Stimulated activated naive CD8-positive, alpha-beta T cell treated with anti-CD3 and anti-CD28 coated beads, Interleukin-15, amount 100 ng/mL, for 72 hours (primary cell): ENCODE measurements around the gene BTBD6.

Experiments
- ATAC-seq: fragments of 150-1000 bp; cut with Tn5 transposase; 2 replicates; pipeline ENCODE4 v1.10.0; 2021; ENCODE audit warnings: mild to moderate bottlenecking, moderate library complexity
- DNase-seq, 2 donors: peaks; one replicate each; pipeline ENCODE4 v3.0.0; 2021 to 2022
- H3K27ac Mint-ChIP-seq, 2 donors: one replicate each; pipeline ENCODE4 v1.8.0; 2022; ENCODE audit warnings: mild to moderate bottlenecking in 2 of 2, mixed read lengths in 2 of 2, moderate library complexity in 2 of 2
- H3K27me3 Mint-ChIP-seq: one replicate; pipeline ENCODE4 v1.8.0; 2022; ENCODE audit warnings: mixed read lengths
- H3K4me1 Mint-ChIP-seq: one replicate; pipeline ENCODE4 v1.8.0; 2022; ENCODE audit warnings: mild to moderate bottlenecking, mixed read lengths
- H3K4me3 Mint-ChIP-seq, 2 donors: one replicate each; pipeline ENCODE4 v1.8.0; 2022; ENCODE audit warnings: mild to moderate bottlenecking in 2 of 2, mixed read lengths in 2 of 2, moderate library complexity in 1 of 2
- H3K9me3 Mint-ChIP-seq, 2 donors: one replicate each; pipeline ENCODE4 v1.8.0; 2022; ENCODE audit warnings: mixed read lengths in 2 of 2

The BTBD6 gene

DNA sequence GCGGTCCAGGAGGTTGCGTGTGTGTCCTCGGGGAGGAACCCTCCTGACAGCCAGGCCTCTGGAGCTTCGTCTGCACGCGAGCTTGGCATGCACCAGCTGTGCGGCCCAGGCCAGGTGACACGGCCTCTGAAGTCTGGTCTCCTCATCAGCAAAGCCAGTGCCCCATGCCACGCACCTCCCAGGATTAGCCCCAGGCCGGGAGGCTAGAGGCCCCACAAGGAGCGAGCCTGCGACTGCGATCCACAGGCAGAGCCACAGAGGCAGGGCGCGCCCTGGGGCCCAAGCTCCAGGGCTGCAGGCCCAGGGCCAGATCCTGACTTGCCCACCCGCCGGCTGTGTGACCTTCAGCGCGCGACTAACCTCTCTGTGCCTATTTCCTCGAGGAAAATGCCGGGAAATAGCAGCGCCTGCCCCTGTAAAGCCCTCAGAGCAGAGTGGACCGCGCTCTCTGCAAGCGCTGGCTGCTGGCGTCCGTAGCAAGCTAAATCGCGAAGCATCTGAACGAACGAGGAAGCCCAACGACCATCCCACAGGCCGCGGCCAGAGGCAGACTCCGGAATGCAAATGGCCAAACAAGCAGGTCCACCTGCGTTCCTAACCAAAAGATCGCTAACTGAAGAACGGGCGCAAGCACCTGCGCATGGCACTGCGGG lies 492 bp upstream of the BTBD6 start:
- Mint-ChIP-seq H3K4me1 (peaks cover 51% of the 10 kb centered on the region), H3K4me3 (peak overlapping the region; percentile 77 to 81), H3K9me3 (no peaks in the 10 kb centered on the region), H3K27ac (peak overlapping the region in 1 of 2 donors; percentile 67), H3K27me3 (no peaks in the 10 kb centered on the region)
- ATAC-seq, result no peak
- DNase-seq, result no peak

DNA sequence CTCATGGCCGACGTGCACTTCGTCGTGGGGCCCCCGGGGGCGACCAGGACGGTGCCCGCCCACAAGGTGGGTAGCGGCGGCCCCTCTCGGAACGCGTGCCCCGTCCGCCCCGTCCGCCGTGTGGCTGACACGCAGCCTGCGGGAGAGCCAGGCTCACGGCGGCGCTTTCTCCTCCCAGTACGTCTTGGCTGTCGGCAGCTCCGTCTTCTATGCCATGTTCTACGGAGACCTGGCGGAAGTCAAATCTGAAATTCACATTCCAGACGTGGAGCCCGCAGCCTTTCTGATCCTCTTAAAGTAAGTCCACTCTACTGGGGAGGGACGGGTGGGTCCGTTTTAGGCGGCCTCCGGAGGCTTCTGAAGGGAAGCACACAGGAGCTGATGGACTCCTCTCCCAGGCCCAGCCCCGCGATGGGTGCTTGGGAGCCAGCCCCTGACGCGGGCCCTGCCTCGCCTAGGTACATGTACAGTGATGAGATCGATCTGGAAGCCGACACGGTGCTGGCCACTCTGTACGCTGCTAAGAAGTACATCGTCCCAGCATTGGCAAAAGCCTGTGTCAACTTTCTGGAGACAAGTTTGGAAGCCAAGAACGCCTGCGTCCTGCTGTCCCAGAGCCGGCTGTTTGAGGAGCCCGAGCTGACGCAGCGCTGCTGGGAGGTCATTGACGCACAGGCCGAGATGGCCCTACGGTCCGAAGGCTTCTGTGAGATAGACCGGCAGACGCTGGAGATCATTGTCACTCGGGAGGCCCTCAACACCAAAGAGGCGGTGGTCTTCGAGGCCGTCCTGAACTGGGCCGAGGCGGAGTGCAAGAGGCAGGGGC lies 1.1 kb downstream of the BTBD6 start:
- H3K27me3 Mint-ChIP-seq, result no peaks in the 10 kb centered on the region
- peaks cover 48% of the 10 kb centered on the region for H3K4me1 Mint-ChIP-seq
- ATAC-seq (no peak), DNase-seq (no peak)
- peak overlapping the region; percentile 66 to 77 for H3K4me3 Mint-ChIP-seq
- H3K9me3 Mint-ChIP-seq, result no peaks in the 10 kb centered on the region
- H3K27ac Mint-ChIP-seq, result peak overlapping the region in 1 of 2 donors; percentile 83

DNA sequence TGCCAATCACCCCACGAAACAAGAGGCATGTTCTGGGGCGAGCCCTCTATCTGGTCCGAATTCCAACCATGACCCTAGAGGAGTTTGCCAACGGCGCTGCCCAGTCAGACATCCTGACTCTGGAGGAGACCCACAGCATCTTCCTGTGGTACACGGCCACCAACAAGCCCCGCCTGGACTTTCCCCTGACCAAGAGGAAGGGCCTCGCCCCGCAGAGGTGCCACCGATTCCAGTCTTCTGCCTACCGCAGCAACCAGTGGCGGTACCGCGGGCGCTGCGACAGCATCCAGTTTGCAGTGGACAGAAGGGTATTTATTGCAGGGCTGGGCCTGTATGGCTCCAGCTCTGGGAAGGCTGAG lies 1.7 kb downstream of the BTBD6 start:
- DNase-seq, result no peak
- Mint-ChIP-seq H3K27ac (no peak overlapping the region), H3K9me3 (no peaks in the 10 kb centered on the region), H3K4me3 (peak overlapping the region; percentile 66 to 77), H3K4me1 (peaks cover 46% of the 10 kb centered on the region), H3K27me3 (no peaks in the 10 kb centered on the region)
- ATAC-seq, result no peak

DNA sequence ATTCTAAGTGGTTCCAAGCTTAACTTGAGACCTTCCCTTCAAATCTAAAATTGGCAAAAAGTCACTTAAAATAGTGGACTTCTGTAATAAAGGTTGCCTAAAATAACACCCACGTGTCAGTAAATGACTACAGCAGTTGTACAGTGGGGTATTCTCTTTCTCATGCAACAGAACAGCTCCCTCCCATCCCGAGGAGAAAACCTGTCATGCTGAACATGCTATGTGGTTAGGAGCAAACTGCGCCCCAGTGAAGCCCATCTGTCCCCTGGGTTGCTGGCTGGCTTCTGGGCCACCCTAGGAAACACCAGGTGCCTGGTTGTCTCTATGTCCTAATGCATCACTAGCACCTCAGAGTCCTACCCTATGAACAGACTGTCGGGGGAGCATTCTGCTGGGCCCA lies 2.7 kb downstream of the BTBD6 start:
- no peak for ATAC-seq

DNA sequence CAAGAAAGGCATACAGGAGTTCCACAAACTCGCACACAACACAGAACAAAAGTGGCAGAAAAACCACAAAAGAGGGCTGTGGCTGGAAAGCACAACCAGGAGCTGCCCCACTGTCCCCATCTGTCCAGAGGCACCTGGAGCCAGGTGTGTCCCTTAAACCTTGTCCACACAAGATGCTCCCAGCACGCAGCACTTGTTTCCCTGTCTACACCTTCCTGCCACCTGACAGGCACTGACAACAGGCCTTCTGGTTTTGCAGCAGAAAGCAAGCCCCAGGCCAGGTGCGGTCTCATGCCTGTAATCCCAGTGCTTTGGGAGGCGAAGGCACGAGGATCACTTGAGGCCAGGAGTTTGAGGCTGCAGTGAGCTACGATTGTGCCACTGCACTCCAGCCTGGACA lies 3.6 kb downstream of the BTBD6 start:
- Mint-ChIP-seq H3K27ac (no peak overlapping the region), H3K9me3 (no peaks in the 10 kb centered on the region), H3K4me1 (peaks cover 38% of the 10 kb centered on the region), H3K27me3 (no peaks in the 10 kb centered on the region), H3K4me3 (no peak overlapping the region)
- ATAC-seq (no peak), DNase-seq (no peak)

More for the DNA sequence above, 2.7 kb downstream of the BTBD6 start:
- peaks cover 40% of the 10 kb centered on the region for H3K4me1 Mint-ChIP-seq
- H3K27me3 Mint-ChIP-seq, result no peaks in the 10 kb centered on the region
- H3K27ac Mint-ChIP-seq, result no peak overlapping the region
- H3K4me3 Mint-ChIP-seq, result no peak overlapping the region
- no peak for DNase-seq
- no peaks in the 10 kb centered on the region for H3K9me3 Mint-ChIP-seq

DNA sequence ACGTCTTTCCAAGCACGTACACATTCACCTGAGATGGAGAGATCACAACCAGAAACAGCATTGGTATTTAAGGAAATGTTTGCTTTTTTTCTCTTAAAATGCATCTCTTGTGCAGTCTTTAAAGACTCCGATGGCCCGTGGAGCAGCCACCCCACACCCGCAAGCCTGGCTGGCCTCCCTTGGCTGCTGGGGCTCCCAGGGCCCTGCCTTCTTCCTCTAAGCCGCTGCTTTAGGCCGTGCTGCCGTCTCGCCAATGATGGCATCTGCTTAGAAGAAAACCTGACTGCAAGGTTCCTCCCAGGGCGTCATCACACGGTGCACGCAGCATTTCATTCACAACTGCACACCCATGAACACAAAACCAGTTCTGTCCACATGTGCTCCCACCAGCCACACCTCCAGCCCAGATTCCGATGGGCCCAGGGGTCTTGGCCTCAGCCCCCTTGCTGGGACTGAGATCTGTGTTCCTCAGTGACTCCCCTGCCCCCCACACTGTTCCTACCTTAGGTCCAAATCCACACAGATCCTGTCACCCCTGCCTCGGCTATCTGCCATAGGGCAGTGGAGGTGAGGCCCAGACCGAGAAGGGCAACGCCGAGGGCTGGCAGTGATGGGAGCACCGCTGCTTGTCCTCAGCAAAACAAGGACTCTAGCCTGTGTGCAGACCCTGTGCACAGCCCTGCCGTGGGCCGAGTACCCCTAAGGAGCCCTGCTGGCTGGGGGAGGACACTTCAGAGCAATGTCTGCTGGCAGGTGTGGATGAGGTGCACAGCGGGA lies 4.4 kb downstream of the BTBD6 start:
- peaks cover 30% of the 10 kb centered on the region for H3K4me1 Mint-ChIP-seq
- ATAC-seq (no peak), DNase-seq (no peak)
- H3K4me3 Mint-ChIP-seq, result no peak overlapping the region
- no peaks in the 10 kb centered on the region for H3K27me3 Mint-ChIP-seq
- H3K9me3 Mint-ChIP-seq, result no peaks in the 10 kb centered on the region
- H3K27ac Mint-ChIP-seq, result no peak overlapping the region

DNA sequence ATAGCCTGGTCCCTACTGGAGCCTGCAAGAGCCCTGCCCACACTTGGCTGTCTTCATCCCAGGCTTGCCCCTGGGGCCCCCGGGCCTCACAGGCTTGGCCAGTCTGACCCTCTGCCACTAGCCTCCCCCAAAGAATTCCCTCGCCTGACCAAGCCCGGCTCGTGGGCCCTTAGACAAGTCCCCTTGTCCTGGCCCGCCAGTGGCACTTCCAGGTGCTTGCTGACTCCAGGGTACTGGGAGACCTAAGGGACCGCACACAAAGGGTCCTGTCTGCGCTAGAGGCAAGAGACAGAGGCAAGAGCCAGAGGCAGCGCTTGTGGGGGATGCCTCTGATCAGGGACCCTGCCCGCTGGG lies 5.0 kb downstream of the BTBD6 start:
- ATAC-seq (no peak), DNase-seq (no peak)
- Mint-ChIP-seq H3K9me3 (no peaks in the 10 kb centered on the region), H3K27ac (no peak overlapping the region), H3K4me1 (peaks cover 26% of the 10 kb centered on the region), H3K27me3 (no peaks in the 10 kb centered on the region), H3K4me3 (no peak overlapping the region)

DNA sequence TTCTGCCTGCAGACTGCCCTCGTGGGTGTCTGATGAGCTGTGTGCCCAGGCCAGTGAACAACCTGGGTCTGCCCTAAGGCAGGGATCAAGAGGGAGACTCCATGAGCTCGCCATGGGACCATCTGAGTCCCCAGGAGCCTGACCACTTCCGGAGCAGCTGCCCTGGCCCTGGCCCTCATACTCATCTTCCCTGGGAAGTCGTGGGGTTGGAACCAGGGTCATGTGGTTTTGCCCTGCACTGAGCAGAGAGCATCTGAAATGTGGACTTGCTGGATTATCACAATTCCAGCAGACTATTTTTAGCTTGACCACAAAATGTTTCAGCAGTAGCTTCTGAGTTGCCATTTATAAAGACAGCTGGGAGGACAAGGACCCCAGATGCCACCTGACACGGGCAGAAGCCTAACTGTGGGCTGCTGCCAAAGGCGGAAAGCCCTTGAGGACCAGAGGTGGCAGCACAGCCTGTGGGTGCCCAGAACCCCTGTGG lies 6.7 kb downstream of the BTBD6 start:
- H3K4me3 Mint-ChIP-seq, result no peak overlapping the region
- no peaks in the 10 kb centered on the region for H3K27me3 Mint-ChIP-seq
- no peaks in the 10 kb centered on the region for H3K9me3 Mint-ChIP-seq
- peaks cover 16% of the 10 kb centered on the region for H3K4me1 Mint-ChIP-seq
- no peak overlapping the region for H3K27ac Mint-ChIP-seq
- DNase-seq (no peak), ATAC-seq (no peak)

DNA sequence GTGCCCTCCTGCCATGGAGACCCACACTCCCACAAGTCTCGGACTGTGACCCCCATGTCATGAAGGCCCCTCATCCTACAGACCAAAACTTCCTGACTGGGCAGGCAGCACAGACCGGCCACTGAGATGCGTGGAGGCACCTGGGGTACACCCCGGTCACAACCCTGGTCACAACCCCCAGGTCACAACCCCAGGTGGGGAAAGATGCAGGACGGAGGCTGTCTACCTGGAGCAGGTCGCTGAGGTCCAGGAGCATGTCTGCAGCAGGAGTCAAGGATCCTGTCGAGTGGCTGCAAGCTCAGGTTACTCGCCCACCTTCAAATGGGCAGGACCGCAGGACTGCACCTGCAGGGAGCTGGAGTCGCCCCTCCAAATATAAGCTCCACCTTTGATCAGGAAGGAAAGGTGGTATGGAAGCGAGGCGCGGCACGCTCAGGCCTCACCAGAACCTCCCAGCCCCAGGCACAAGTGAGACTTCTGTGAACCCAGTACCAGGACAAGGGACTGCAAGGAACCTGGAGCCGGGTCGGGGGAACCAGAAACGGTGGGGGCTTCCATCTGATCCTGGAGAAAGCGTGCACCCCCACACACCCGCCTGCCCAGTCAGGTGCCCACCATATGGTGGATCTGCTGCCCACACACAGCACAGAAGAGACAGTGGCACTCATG lies 8.1 kb downstream of the BTBD6 start:
- Mint-ChIP-seq H3K27ac (peak overlapping the region in 1 of 2 donors; percentile 27), H3K4me3 (no peak overlapping the region), H3K9me3 (no peaks in the 10 kb centered on the region), H3K27me3 (no peaks in the 10 kb centered on the region), H3K4me1 (peaks cover 2% of the 10 kb centered on the region)
- ATAC-seq (no peak), DNase-seq (no peak)

DNA sequence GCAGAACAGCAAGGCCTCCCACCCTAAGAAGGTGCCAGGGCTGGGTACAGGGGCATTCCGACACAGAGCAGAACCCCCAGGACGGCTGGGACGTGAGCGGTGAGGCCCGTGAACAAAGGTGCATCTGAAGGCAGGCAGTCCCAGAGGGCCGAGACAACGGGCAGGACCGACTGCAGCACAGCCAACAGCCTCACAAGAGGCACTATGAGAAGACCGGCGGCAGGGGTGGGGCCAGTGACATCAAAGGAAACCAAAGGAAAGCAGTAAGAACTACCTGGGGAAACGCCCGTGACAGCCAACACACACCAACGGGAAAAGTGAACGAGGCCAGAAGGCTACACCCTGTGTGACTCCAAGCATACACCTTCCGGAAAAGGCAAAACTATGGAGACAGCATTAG lies 9.1 kb downstream of the BTBD6 start:
- DNase-seq, result no peak
- no peak overlapping the region for H3K27ac Mint-ChIP-seq
- no peak overlapping the region for H3K4me3 Mint-ChIP-seq
- ATAC-seq, result no peak
- H3K27me3 Mint-ChIP-seq, result no peaks in the 10 kb centered on the region
- H3K4me1 Mint-ChIP-seq, result no peaks in the 10 kb centered on the region
- H3K9me3 Mint-ChIP-seq, result no peaks in the 10 kb centered on the region

DNA sequence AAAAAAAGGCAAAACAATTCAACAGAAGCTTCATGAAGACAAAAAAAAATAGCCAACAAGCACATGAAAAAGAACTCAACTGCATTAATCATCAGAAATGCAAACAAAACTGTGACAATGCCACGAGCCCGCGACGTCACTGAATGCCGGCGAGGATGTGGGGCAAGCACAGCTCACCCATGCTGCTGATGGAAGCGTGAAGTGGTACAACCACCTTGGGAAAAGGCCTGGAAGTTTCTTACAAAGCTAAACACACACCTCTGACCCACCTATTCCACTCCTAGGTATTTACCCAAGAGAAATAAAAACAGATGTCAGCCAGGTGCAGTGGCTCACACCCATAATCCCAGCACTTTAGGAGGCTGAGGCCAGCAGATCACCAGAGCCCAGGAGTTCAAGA lies 10.5 kb downstream of the BTBD6 start:
- H3K4me3 Mint-ChIP-seq, result no peak overlapping the region
- no peaks in the 10 kb centered on the region for H3K9me3 Mint-ChIP-seq
- H3K27me3 Mint-ChIP-seq, result no peaks in the 10 kb centered on the region
- H3K27ac Mint-ChIP-seq, result no peak overlapping the region
- DNase-seq (no peak), ATAC-seq (no peak)
- no peaks in the 10 kb centered on the region for H3K4me1 Mint-ChIP-seq

DNA sequence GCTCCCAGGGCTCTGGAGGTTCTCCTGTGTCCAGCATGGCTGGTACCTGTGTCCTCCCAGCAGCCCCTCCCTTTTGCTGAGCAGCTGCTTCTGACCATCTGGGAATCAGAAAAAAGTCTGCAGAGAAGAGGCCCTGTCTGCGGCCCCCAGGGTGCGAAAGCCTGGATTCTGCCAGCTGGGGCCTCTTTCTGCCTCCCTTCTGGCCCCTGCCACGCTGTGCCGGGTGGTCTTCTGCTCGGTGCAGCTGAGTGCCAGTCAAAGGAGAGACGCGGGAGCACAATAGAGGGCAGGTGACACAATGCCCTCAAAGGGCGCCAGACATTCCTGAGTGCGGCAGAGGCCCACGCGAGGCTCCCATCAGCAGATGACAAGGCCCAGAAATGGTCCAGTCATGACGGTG lies 12.6 kb downstream of the BTBD6 start:
- Mint-ChIP-seq H3K9me3 (no peaks in the 10 kb centered on the region), H3K4me1 (no peaks in the 10 kb centered on the region), H3K27ac (no peak overlapping the region), H3K27me3 (no peaks in the 10 kb centered on the region), H3K4me3 (no peak overlapping the region)
- DNase-seq (no peak), ATAC-seq (no peak)

DNA sequence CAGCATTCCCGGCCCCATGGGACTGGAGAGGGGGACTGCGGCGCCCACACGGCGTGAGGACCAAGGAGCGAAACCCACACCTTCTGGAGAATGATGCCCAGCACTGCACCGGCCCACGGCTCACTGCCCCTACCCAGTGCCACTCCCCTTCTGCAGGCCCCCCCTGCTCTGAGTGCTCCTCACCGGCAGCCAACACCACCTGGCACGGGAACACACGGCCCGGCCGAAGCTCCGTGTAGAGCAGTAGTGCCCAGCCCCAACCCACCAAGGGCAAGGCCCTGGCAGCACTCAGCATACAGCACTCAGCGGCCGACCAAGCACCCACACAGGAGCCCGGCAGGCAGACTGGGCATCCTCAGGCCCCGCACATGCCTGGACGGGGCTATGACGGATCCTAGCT lies 13.4 kb downstream of the BTBD6 start:
- Mint-ChIP-seq H3K4me3 (no peak overlapping the region), H3K4me1 (no peaks in the 10 kb centered on the region), H3K27me3 (no peaks in the 10 kb centered on the region), H3K27ac (peak overlapping the region in 1 of 2 donors; percentile 42), H3K9me3 (no peaks in the 10 kb centered on the region)
- DNase-seq (no peak), ATAC-seq (no peak)

DNA sequence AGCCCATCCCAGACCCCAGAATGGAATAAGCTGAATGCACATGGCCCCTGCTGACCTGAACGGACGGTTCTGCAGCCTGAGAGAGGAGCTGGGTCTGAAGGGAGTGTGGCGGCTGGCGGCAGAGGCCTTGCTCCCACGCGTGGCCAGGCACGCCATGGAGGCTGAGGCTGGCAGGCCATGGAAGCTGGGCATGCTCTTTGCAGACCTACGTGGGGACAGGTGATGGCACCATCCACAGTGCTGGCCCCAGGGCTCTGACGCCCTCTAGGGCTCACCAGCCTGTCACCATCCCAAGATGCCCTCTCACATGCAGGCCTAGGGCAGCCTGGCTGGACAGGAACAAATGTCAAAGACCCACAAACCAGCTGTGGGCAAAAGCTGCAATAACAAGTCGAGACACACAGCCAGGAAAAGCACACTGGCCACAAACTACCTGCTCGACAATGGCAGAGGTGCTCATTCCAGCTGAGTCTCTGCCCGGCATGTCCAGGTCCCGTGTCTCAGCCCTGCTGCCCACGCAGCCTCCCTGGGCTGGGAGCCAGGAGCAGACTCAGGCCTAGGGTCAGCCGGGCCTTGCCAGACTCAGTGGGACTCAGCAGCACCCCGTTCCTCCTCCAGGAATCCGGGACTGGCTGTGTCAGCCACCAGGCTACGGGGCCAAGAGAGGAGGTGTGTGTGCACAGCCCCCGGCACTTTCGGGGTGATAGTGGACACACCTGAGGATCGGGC lies 19.7 kb downstream of the BTBD6 start:
- DNase-seq, result no peak
- no peak overlapping the region for H3K4me3 Mint-ChIP-seq

DNA sequence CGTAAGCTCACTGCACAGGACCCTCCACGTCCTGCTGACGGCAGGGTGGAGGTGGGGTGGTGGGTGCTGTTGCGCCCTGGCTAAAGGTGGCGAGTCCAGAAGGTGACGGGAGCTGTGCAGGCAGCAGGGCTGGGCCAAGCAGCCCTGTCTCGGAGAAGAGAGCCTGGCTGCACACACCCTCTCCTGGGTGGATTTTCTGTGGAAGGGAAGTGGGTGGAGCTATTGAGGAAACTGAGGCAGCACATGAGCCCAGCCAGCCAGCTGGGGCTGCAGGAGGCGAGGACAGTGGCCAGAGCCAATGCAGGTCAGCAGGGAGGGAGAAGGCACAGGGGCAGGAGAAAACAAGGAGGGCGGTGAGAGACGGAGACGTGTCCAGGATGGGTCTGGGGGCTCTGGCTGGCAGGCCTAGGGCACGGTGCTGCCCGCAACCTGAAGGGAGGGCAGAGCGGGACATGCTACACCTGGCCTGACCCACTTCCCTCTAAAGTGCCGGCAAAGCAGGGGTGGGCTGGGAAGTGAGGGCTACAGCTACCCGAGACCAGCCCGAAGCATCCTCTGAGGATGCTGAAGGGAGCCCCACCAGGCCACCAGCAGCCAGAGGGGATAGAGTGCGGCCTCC lies 20.5 kb downstream of the BTBD6 start:
- Mint-ChIP-seq H3K4me3 (no peak overlapping the region), H3K4me1 (peaks cover 12% of the 10 kb centered on the region), H3K9me3 (no peaks in the 10 kb centered on the region), H3K27ac (no peak overlapping the region), H3K27me3 (no peaks in the 10 kb centered on the region)
- ATAC-seq (no peak), DNase-seq (no peak)

More for the DNA sequence above, 19.7 kb downstream of the BTBD6 start:
- Mint-ChIP-seq H3K9me3 (no peaks in the 10 kb centered on the region), H3K4me1 (peaks cover 12% of the 10 kb centered on the region), H3K27ac (peak overlapping the region in 1 of 2 donors; percentile 91), H3K27me3 (no peaks in the 10 kb centered on the region)
- peak; percentile 31 for ATAC-seq
